Kidney epithelial cell (primary cell): ENCODE data around the gene STON2. TPM values are rescaled to one million over a fixed set of nuclear protein-coding genes. Genes with fewer than 3 reads are reported as not detected.

Experiments
- DNase-seq: peaks from one replicate; pipeline ENCODE4 v3.0.0-alpha.2; 2010; ENCODE audit warnings: low read depth
- H3K27me3 ChIP-seq: 2 replicates; pipeline ENCODE4 v1.6.0; 2011; ENCODE audit warnings: low read length; ENCODE audit not compliant: control insufficient read depth, insufficient read depth
- H3K36me3 ChIP-seq: 2 replicates; pipeline ENCODE4 v1.5.1; 2011; ENCODE audit warnings: low read length; ENCODE audit not compliant: control insufficient read depth, insufficient read depth
- H3K4me3 ChIP-seq: 2 replicates; pipeline ENCODE4 v1.5.1; 2011; ENCODE audit warnings: low read depth, mild to moderate bottlenecking, control low read depth, low read length
- total RNA-seq: library from RNA; depleted of rRNA; stranded (reverse); fragments of >200 nt; gene quantifications from 2 replicates; pipeline ENCODE4 v1.2.3, GENCODE V29; 2015
- TF ChIP-seq, protein P1 (sequence below): IDR thresholded peaks from 2 replicates; pipeline ENCODE4 v1.5.1; 2011; ENCODE audit warnings: mild to moderate bottlenecking, moderate library complexity, low read length, control low read depth, inconsistent platforms; ENCODE audit not compliant: insufficient read depth, poor library complexity, severe bottlenecking

STON2 gene
- total RNA-seq, 1 donor from 2014 or later = 17.9 TPM

DNA sequence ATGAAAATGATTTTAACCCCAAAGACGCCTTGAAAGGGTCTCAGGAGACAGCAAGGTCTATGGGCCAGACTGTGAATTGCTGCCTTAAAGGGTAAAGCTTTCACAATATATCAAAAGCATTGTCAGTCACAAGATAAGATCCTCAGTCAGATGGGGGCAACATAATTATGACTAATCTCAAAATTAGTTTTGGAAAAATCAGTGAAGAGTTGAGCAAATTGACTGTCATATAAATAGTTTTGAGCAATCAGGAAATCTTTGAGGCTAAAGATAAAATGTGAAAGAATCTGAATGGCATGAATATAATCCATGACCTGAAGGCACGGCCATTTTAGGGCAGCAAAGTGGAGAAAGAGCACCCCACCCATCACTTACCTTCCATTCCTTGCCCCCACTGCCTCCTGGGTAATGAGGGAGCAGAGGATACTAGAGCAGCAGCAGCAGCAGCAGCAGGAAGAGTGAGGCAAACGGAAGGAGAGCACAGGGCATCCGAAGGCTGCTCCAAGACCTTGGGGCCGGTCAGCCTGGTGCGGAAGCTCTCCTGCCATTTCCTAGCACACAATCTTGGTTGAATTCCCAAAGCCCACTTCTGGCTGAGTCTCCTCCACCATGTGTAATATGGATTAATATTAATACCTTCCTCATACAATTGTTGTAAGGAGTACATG is 7.0 kb downstream of the STON2 start:
- Histone ChIP-seq H3K27me3 (no peaks in the 10 kb centered on the region), H3K36me3 (peaks cover 3% of the 10 kb centered on the region), H3K4me3 (no peak overlapping the region)
- DNase-seq = no peak
- TF ChIP-seq, protein P1, sequence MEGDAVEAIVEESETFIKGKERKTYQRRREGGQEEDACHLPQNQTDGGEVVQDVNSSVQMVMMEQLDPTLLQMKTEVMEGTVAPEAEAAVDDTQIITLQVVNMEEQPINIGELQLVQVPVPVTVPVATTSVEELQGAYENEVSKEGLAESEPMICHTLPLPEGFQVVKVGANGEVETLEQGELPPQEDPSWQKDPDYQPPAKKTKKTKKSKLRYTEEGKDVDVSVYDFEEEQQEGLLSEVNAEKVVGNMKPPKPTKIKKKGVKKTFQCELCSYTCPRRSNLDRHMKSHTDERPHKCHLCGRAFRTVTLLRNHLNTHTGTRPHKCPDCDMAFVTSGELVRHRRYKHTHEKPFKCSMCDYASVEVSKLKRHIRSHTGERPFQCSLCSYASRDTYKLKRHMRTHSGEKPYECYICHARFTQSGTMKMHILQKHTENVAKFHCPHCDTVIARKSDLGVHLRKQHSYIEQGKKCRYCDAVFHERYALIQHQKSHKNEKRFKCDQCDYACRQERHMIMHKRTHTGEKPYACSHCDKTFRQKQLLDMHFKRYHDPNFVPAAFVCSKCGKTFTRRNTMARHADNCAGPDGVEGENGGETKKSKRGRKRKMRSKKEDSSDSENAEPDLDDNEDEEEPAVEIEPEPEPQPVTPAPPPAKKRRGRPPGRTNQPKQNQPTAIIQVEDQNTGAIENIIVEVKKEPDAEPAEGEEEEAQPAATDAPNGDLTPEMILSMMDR = no peak

DNA sequence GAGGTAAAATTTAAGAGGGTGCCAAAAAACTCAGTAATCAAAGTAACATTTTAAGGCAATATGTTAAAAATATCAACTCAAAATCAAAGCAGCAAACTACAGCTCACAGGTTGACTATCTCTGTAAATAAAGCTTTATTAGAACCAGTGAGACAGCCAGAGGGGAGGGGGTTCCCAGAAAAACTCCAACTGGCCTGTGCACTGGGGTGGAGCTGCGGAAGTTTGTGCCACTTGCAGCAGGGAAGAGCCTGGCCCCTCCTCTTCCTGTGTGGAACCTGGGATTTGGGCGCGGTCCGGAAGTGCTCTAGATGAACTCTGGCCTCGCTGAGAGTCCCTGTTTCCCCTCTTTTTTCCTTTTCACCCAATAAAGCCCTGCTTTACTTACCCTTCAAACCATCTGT is 8.1 kb downstream of the STON2 start:
- TF ChIP-seq, protein P1 = no peak
- Histone ChIP-seq H3K36me3 (peaks cover 1% of the 10 kb centered on the region), H3K4me3 (no peak overlapping the region), H3K27me3 (no peaks in the 10 kb centered on the region)
- DNase-seq = no peak

DNA sequence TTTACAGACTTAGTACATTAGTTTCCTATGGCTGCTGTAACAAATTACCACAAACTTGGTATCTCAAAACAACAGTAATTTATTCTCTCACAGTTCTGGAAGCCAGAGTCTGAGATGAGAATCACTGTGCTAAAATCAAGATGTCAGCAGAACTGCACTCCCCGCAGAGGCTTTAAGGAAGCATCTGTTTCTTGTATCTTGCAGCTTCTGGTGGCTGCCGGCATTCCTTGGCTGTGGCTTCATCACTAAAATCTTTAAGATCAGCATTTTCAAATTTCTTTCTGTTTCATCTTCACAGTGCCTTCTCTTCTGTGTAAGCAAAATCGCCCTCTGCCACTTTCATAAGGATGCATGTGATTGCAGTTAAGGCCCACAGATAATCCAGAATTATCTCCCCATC is 9.4 kb downstream of the STON2 start:
- Histone ChIP-seq H3K4me3 (no peak overlapping the region), H3K36me3 (no peaks in the 10 kb centered on the region), H3K27me3 (no peaks in the 10 kb centered on the region)
- TF ChIP-seq, protein P1 = no peak
- no peak for DNase-seq

DNA sequence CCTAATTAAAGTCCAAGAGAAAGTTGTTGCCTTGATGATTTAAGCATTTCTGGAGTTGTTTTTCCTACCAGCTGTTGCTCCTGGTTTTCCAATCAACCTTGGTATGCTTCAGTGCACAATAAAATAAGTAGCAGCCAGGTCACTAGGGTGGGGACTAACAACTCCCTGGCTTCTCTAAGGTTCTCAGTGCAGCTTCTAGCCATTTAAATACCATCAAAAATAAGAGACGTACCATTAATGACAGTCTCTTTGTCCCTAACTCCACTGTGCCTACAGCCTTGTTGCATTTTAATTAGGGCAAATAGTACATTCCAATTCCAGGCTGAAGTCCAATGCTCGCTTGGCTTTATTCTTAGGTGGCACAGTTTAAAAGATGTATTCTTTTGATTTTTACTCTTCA is 11.8 kb downstream of the STON2 start:
- no peak for DNase-seq
- Histone ChIP-seq H3K27me3 (no peaks in the 10 kb centered on the region), H3K36me3 (no peaks in the 10 kb centered on the region), H3K4me3 (no peak overlapping the region)
- TF ChIP-seq, protein P1 = no peak

DNA sequence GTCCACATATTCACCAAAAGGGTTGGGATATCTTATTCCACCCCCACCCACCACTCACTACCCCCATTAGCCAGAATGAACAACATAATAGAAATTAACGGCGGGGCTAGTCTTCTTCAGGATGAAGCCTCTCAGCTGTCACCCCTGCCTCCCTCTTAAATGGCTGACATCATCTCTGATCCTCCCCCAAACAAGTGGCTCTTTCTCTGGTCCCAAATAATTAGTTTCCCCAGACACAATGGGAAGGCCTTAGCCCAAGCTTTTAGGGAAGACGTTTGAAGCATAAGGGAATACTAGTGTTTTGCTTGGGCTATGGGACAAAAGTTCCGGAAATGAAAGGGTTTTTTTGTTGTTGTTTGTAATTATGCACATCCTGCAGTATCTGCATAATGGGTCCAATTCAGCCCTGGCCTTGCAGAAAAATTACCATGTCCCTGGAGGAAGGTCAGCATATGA is 13.8 kb downstream of the STON2 start:
- Histone ChIP-seq H3K36me3 (no peaks in the 10 kb centered on the region), H3K27me3 (no peaks in the 10 kb centered on the region), H3K4me3 (no peak overlapping the region)
- TF ChIP-seq, protein P1 = no peak
- DNase-seq = no peak

DNA sequence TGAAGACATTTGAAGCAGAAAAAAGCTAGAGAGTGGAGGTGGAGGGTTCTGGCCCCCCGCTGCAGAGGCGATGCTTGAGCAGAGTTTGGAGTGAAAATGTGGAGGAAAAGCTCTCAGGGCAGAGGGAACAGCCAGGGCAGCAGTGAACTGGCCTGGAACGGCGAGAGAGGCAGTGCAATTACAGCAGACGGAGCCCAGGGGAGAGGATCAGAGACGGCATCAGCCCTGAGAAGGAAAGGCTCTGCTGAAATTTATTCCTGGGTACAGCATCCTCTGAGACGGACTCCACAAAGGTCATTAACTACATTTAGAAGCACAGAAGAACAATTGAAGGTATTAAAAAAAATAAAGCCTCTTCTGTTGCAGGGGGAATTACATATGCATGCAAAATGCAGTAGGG is 14.2 kb downstream of the STON2 start:
- Histone ChIP-seq H3K36me3 (no peaks in the 10 kb centered on the region), H3K4me3 (no peak overlapping the region), H3K27me3 (no peaks in the 10 kb centered on the region)
- TF ChIP-seq, protein P1 = no peak
- DNase-seq = no peak
